Aorta (tissue), 5 donors: ENCODE results near the gene ZNF593OS. TPM values are rescaled to one million over a fixed set of nuclear protein-coding genes. Genes with fewer than 3 reads are reported as not detected.

Source experiments
- ATAC-seq: fragments of 200-7000 bp; cut with Tn5 transposase; one replicate; pipeline ENCODE4 v1.9.1; 2022; ENCODE audit warnings: moderate library complexity; ENCODE audit not compliant: low FRiP score
- DNase-seq, 2 donors: peaks; one replicate each; pipeline ENCODE4 v3.0.0-alpha.2; 2020
- H3K27ac ChIP-seq, 2 donors: one replicate each; pipeline ENCODE4 v1.5.1; 2013; ENCODE audit warnings: low read length in 2 of 2, mild to moderate bottlenecking in 2 of 2, moderate library complexity in 2 of 2, control low read depth in 1 of 2, inconsistent platforms in 1 of 2, low read depth in 1 of 2
- H3K27me3 ChIP-seq, 2 donors: one replicate each; pipeline ENCODE4 v1.6.1; 2013; ENCODE audit warnings: control low read depth in 1 of 2, low read length in 1 of 2, mild to moderate bottlenecking in 1 of 2, moderate library complexity in 1 of 2; ENCODE audit not compliant: insufficient read depth in 2 of 2, control insufficient read depth in 1 of 2
- H3K36me3 ChIP-seq, 2 donors: one replicate each; pipeline ENCODE4 v1.6.1; 2013; ENCODE audit warnings: control low read depth in 1 of 2, low read length in 1 of 2, mild to moderate bottlenecking in 1 of 2; ENCODE audit not compliant: insufficient read depth in 2 of 2, control insufficient read depth in 1 of 2
- H3K4me1 ChIP-seq, 2 donors: one replicate each; pipeline ENCODE4 v1.6.1; 2013; ENCODE audit warnings: low read length in 2 of 2, control low read depth in 1 of 2, mild to moderate bottlenecking in 1 of 2, moderate library complexity in 1 of 2; ENCODE audit not compliant: insufficient read depth in 2 of 2, control insufficient read depth in 1 of 2
- H3K4me3 ChIP-seq, 2 donors: one replicate each; pipeline ENCODE4 v1.5.1; 2013; ENCODE audit warnings: low read length in 2 of 2, control low read depth in 1 of 2, mild to moderate bottlenecking in 1 of 2
- H3K9me3 ChIP-seq: one replicate; pipeline ENCODE4 v1.6.1; 2013; ENCODE audit warnings: mild to moderate bottlenecking, low read length; ENCODE audit not compliant: control insufficient read depth
- WGBS, 2 donors: extraction: QIAGEN DNeasy Blood & Tissue Kit; methylation state at CpG; one replicate each; pipeline ENCODE4 v1.1.7; 2013; 5-methylcytosine and 5-hydroxymethylcytosine counted together
- intact Hi-C, 2 donors: fragments of 100-400 bp; cut with DNase I; formaldehyde crosslinking; loops; one replicate each; pipeline versions ENCODE4 v1.14.2 to v1.15.0; 2022
- polyA plus RNA-seq, 2 donors: library from polyadenylated mRNA; stranded (reverse); fragments of 200-250 nt; gene quantifications; one replicate each; pipeline ENCODE4 v1.2.3, GENCODE V29; 2013
- total RNA-seq, 2 donors: library from RNA; stranded (reverse); fragmentation: NEBNext Ultra II Directional; extraction: Animal tissue kit (Norgen Biotek cat#: 25700); gene quantifications; one replicate each; pipeline ENCODE4 v1.2.1, GENCODE V29; 2021
- donor health status: healthy with polysubstance abuse.
- donor health status: Bipolar disorder and iron deficiency.
- donor health status: DM: no; HTN: no; CAD: no.
- donor health status: DM: no; HTN: no; CAD: no.
- donor health status: DM: yes; HTN: yes; CAD: no.

ZNF593OS gene
- total and polyA plus RNA-seq, 4 donors, result 0.20 TPM; not detected in 3

- Histone ChIP-seq H3K36me3 (no peaks in the 10 kb centered on the region), H3K4me1 (no peaks in the 10 kb centered on the region), H3K9me3 (no peaks in the 10 kb centered on the region), H3K27me3 (no peaks in the 10 kb centered on the region), H3K4me3 (no peak overlapping the region), H3K27ac (no peak overlapping the region)
- no peak for ATAC-seq
- DNase-seq, result no peak
- WGBS, 2 donors, result 82 to 86% methylated on average over 1 of the region's 1 CpG
- intact Hi-C loops, result no loop called here
Measured at GRCh38 chr1:26125946-26126320, 45.7 kb downstream of the ZNF593OS start.

- DNase-seq (no peak), ATAC-seq (no peak)
- H3K27me3 ChIP-seq, result no peaks in the 10 kb centered on the region
- no peak overlapping the region for H3K27ac ChIP-seq
- no peak overlapping the region for H3K4me3 ChIP-seq
- H3K36me3 ChIP-seq, result no peaks in the 10 kb centered on the region
- intact Hi-C loops, result no loop called here
- H3K4me1 ChIP-seq, result no peaks in the 10 kb centered on the region
- H3K9me3 ChIP-seq, result no peaks in the 10 kb centered on the region
Measured at GRCh38 chr1:26125382-26125781, 46.2 kb downstream of the ZNF593OS start.

GRCh38 chr1:26124418-26125331, 47.0 kb downstream of the ZNF593OS start:
- Histone ChIP-seq H3K4me3 (no peak overlapping the region), H3K36me3 (no peaks in the 10 kb centered on the region), H3K27me3 (no peaks in the 10 kb centered on the region), H3K27ac (no peak overlapping the region), H3K4me1 (no peaks in the 10 kb centered on the region), H3K9me3 (no peaks in the 10 kb centered on the region)
- intact Hi-C loops, result no loop called here
- ATAC-seq (no peak), DNase-seq (no peak)
- 80 to 81% methylated on average over 4 of the region's 4 CpGs for WGBS, 2 donors

DNA sequence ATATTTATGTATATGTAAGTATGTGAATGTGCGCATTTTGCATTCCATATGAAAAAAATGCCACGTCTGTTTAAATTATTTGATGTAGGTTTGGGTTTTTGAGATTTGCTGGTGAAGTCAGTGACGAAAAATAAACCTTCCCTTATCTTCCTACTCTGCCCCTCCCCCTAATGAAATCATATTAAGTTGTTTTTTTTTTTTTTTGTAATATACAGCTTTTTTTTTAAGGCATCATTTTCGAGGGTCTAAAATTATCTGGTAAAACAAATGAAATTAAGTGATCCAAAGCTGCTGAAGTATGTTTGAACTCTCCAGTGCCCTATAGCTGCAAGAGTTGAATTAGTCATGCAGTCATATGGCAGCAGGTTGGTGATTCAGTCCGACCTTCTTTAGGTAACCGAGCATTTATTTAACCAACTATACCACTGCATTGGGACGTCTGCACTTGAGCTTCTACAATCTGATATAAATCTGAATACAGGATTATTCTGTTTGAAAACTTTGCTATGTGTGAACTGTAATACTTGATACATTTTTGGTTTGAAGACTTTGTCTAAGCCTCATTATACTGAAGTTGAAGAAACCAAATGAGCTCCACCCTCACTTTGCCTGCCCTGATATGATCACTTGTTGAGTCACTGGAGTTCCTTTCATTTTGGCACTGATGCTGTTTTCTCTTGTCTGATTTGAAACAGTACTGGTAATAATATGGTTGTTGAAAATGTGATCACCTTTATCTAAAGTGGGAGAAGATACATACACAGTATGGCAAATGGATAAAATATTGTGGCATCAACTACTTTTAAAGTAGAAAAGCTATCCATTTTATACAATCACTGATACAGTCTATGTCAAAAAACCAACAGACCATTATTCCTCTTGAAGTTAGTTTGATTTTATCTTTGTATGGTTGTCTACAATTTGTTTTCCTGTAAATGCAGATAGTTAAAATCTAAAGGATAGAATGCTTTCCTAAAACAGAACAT, 48.4 kb downstream of the ZNF593OS start:
- Histone ChIP-seq H3K4me1 (no peaks in the 10 kb centered on the region), H3K27ac (no peak overlapping the region), H3K4me3 (no peak overlapping the region), H3K36me3 (no peaks in the 10 kb centered on the region), H3K27me3 (no peaks in the 10 kb centered on the region), H3K9me3 (no peaks in the 10 kb centered on the region)
- WGBS, 2 donors, result 87 to 89% methylated on average over 7 of the region's 7 CpGs
- intact Hi-C loops, result no loop called here
- no peak for ATAC-seq
- DNase-seq, result no peak

DNA sequence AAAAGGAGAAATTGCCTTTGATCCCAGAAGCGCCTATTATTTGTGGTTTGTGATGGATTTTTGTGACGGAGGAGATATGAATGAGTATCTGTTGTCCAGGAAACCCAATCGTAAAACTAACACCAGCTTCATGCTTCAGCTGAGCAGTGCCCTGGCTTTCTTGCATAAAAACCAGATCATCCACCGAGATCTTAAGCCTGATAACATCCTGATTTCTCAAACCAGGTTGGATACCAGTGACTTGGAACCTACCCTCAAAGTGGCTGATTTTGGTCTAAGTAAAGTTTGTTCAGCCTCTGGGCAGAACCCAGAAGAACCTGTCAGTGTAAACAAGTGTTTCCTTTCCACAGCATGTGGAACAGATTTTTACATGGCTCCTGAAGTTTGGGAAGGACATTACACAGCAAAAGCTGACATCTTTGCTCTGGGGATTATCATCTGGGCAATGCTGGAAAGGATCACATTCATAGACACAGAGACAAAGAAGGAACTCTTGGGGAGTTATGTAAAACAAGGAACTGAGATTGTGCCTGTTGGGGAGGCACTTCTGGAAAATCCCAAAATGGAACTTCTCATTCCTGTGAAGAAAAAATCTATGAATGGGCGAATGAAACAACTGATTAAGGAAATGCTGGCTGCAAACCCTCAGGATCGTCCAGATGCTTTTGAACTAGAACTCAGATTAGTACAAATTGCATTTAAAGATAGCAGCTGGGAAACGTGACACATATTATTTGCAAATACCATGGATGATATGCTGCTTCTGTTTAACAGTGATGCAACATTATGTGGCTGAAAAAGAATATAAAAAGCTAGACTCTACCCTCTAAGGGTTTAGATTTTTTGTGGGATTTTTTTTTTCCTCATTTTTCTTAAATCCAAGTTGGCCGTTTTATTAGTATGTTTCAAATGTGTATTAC, 49.5 kb downstream of the ZNF593OS start:
- H3K4me3 ChIP-seq, result no peak overlapping the region
- H3K27me3 ChIP-seq, result no peaks in the 10 kb centered on the region
- no peaks in the 10 kb centered on the region for H3K4me1 ChIP-seq
- DNase-seq (no peak), ATAC-seq (no peak)
- H3K27ac ChIP-seq, result peak overlapping the region; percentile 5 to 67
- WGBS, 2 donors, result 38 to 43% methylated on average over 8 of the region's 8 CpGs
- intact Hi-C loops, result no loop called here
- H3K9me3 ChIP-seq, result no peaks in the 10 kb centered on the region
- no peaks in the 10 kb centered on the region for H3K36me3 ChIP-seq

DNA sequence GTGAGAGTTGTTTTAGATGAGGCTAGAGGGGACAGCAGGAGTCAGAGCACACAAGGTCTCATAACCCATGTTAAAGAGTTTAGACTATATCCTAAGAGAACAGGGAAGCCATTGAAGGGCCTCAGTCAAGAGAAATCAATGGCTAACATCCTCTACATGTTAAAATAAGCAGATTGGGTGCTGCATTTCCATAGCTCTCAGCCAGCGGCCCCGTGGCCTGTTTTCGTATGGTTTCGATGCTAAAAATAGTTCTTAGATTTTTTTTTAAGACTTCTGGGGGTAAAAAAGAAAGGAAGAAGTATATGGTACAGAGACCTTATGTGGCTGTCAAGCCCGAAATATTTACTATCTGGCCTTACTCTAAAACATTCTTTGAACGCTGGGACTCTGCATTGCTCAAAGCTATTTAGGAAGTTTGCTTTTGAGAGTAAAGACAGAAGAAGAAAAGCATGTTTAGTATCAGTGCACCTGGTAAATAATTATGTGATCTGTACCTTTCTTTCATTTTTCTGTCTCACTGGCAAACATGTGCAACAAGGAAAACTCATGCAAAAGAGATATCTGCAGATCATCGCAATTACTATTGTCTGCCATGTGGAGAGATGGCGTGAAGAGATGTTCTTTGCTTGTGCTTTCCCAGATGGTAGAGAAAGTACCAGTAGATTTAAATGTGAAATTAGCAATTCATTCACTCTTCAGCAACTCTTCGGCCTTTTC, 51.6 kb downstream of the ZNF593OS start:
- intact Hi-C loops, result loop anchor here in 1 of 2 donors (10.0 kb wide), 1 partner anchor 225 kb away; no protein-coding TSS in a partner anchor
- no peak overlapping the region for H3K4me3 ChIP-seq
- DNase-seq, result no peak
- no peaks in the 10 kb centered on the region for H3K4me1 ChIP-seq
- H3K36me3 ChIP-seq, result no peaks in the 10 kb centered on the region
- WGBS, 2 donors, result 53 to 58% methylated on average over 9 of the region's 9 CpGs
- H3K27me3 ChIP-seq, result no peaks in the 10 kb centered on the region
- no peak for ATAC-seq
- no peak overlapping the region for H3K27ac ChIP-seq
- no peaks in the 10 kb centered on the region for H3K9me3 ChIP-seq
